GM18519 (cell line): ENCODE data around the gene CCT4.
"Not testable (repeated sequence)": the region's sequence is repeated elsewhere in the genome, so short reads cannot be mapped to it uniquely, and the experiment has no call there.

ENCODE experiments used
- ATAC-seq: cut with Tn5 transposase; IDR thresholded peaks from one replicate; pipeline ENCODE4 v1.9.1; 2021; ENCODE audit warnings: mild to moderate bottlenecking, moderate library complexity; ENCODE audit not compliant: unreplicated experiment, low FRiP score

CCT4 gene

GRCh38 chr2:61882850-61883249 lies 5.6 kb downstream of the CCT4 start:
- no peak for ATAC-seq

GRCh38 chr2:61879351-61879750 lies 9.1 kb downstream of the CCT4 start:
- not testable (repeated sequence) for ATAC-seq

GRCh38 chr2:61878761-61879160 lies 9.7 kb downstream of the CCT4 start:
- ATAC-seq = no peak

GRCh38 chr2:61877571-61878245 lies 10.7 kb downstream of the CCT4 start:
- ATAC-seq = no peak

- no peak for ATAC-seq
Observed at GRCh38 chr2:61876400-61876799, 12.1 kb downstream of the CCT4 start.

- ATAC-seq = not testable (repeated sequence)
Observed at GRCh38 chr2:61866482-61867089, 21.9 kb downstream of the CCT4 start.

GRCh38 chr2:61862085-61862484 lies 26.4 kb downstream of the CCT4 start:
- no peak for ATAC-seq

GRCh38 chr2:61857224-61857623 lies 31.2 kb downstream of the CCT4 start:
- no peak for ATAC-seq

- ATAC-seq = no peak
Observed at GRCh38 chr2:61855318-61855613, 33.2 kb downstream of the CCT4 start.

- ATAC-seq = peak; percentile 86
Observed at GRCh38 chr2:61854564-61855317, 33.7 kb downstream of the CCT4 start.

- ATAC-seq = peak; percentile 56
Observed at GRCh38 chr2:61853847-61854563, 34.5 kb downstream of the CCT4 start, which contains the start of gene FAM161A. Gene FAM161A (minus strand): TSS chr2:61854060. CDS start chr2:61854041, 19 bp downstream.

- ATAC-seq = peak; percentile 34
Observed at GRCh38 chr2:61853086-61853846, 35.2 kb downstream of the CCT4 start.

GRCh38 chr2:61851270-61851669 lies 37.2 kb downstream of the CCT4 start:
- ATAC-seq = not testable (repeated sequence)

- ATAC-seq = no peak
Observed at GRCh38 chr2:61845320-61845719, 43.1 kb downstream of the CCT4 start.

GRCh38 chr2:61841286-61841685 lies 47.2 kb downstream of the CCT4 start:
- no peak for ATAC-seq

GRCh38 chr2:61834893-61835292 lies 53.6 kb downstream of the CCT4 start:
- ATAC-seq = no peak

GRCh38 chr2:61833971-61834370 lies 54.5 kb downstream of the CCT4 start:
- no peak for ATAC-seq

GRCh38 chr2:61832183-61832841 lies 56.1 kb downstream of the CCT4 start:
- ATAC-seq = no peak

GRCh38 chr2:61822255-61822654 lies 66.2 kb downstream of the CCT4 start:
- ATAC-seq = no peak
